H1 (cell line): Measurements from ENCODE around the gene MFAP5. TPM values are rescaled to one million over a fixed set of nuclear protein-coding genes. Genes with fewer than 3 reads are reported as not detected.

Experiments
- CTCF ChIA-PET: fragments of 300-600 bp; sonication (Branson Sonifier 250); formaldehyde crosslinking; loops from one replicate; lab custom pipeline; 2021; ENCODE audit not compliant: partially characterized antibody; lab: Charles Lee
- POLR2A ChIA-PET: fragments of 300-600 bp; sonication (Branson Sonifier 250); formaldehyde crosslinking; loops from one replicate; lab custom pipeline; 2021; ENCODE audit warnings: inconsistent platforms; ENCODE audit not compliant: partially characterized antibody; lab: Charles Lee
- DNase-seq, 2 experiments: peaks; one replicate each; pipeline versions ENCODE4 v3.0.0 to v3.0.0-alpha.2; 2010 to 2022; ENCODE audit warnings: low spot score in 2 of 2, low read depth in 1 of 2, mixed read lengths in 1 of 2
- FAIRE-seq: peaks from 2 replicates; lab custom pipeline; 2011; peaks lifted over from hg19 to GRCh38; lab: Jason Lieb, UNC
- H2AFZ ChIP-seq: 2 replicates; pipeline ENCODE4 v1.8.1; 2012; ENCODE audit warnings: low read length, inconsistent platforms
- H2AK5ac ChIP-seq: 2 replicates; pipeline ENCODE4 v1.6.1; 2013; ENCODE audit warnings: low read depth, low read length
- H2BK120ac ChIP-seq: replicated peaks from 2 replicates; pipeline ENCODE3; 2013; ENCODE audit warnings: low read depth, low read length, inconsistent platforms
- H2BK12ac ChIP-seq: 2 replicates; pipeline ENCODE4 v1.6.1; 2013; ENCODE audit warnings: low read depth, low read length
- H2BK15ac ChIP-seq: 2 replicates; pipeline ENCODE4 v1.6.1; 2013; ENCODE audit warnings: low read length
- H2BK20ac ChIP-seq: 2 replicates; pipeline ENCODE4 v1.6.1; 2013; ENCODE audit warnings: low read length
- H2BK5ac ChIP-seq: 2 replicates; pipeline ENCODE4 v1.6.1; 2013; ENCODE audit warnings: low read depth, low read length
- H3K14ac ChIP-seq: 2 replicates; pipeline ENCODE4 v1.6.1; 2013; ENCODE audit warnings: inconsistent platforms; ENCODE audit not compliant: insufficient read length
- H3K18ac ChIP-seq: 2 replicates; pipeline ENCODE4 v1.6.1; 2013; ENCODE audit warnings: low read length; ENCODE audit errors: extremely low read depth
- H3K23ac ChIP-seq: 2 replicates; pipeline ENCODE4 v1.6.1; 2013; ENCODE audit warnings: inconsistent platforms; ENCODE audit not compliant: insufficient read length
- H3K23me2 ChIP-seq: 2 replicates; pipeline ENCODE4 v1.6.1; 2013; ENCODE audit warnings: low read depth, low read length
- H3K27ac ChIP-seq: 2 replicates; pipeline ENCODE4 v1.6.1; 2011; ENCODE audit warnings: low read depth, low read length, inconsistent platforms
- H3K27me3 ChIP-seq, 4 experiments: replicated peaks in 1 of 4; 1 replicate in 1 of 4; 2 replicates in 3 of 4; pipeline versions ENCODE4 v1.6.1 to v1.8.1; 2011 to 2013; ENCODE audit warnings: low read length in 3 of 4, mild to moderate bottlenecking in 3 of 4, inconsistent platforms in 2 of 4, mixed read lengths in 2 of 4, moderate library complexity in 1 of 4; ENCODE audit not compliant: control insufficient read depth in 3 of 4, insufficient read depth in 3 of 4; ENCODE audit errors: extremely low read depth in 1 of 4
- H3K36me3 ChIP-seq, 4 experiments: 2 replicates each; pipeline versions ENCODE4 v1.6.1 to v1.8.1; 2011 to 2013; ENCODE audit warnings: mild to moderate bottlenecking in 4 of 4, low read length in 3 of 4, moderate library complexity in 2 of 4, control low read depth in 1 of 4, inconsistent platforms in 1 of 4; ENCODE audit not compliant: insufficient read depth in 4 of 4, control insufficient read depth in 2 of 4
- H3K4ac ChIP-seq: replicated peaks from 2 replicates; pipeline ENCODE3; 2013; ENCODE audit warnings: low read length, low read depth, mixed read lengths, inconsistent platforms; ENCODE audit not compliant: insufficient read length
- H3K4me1 ChIP-seq, 4 experiments: replicated peaks in 1 of 4; 1 replicate in 1 of 4; 2 replicates in 3 of 4; pipeline versions ENCODE4 v1.6.1 to v1.8.1; 2011 to 2013; ENCODE audit warnings: low read length in 3 of 4, inconsistent platforms in 2 of 4, mixed read lengths in 1 of 4; ENCODE audit not compliant: insufficient read depth in 4 of 4, control insufficient read depth in 3 of 4
- H3K4me2 ChIP-seq, 2 experiments: 2 replicates each; pipeline versions ENCODE4 v1.6.1 to v1.8.1; 2011 to 2013; ENCODE audit warnings: low read depth in 2 of 2, low read length in 2 of 2, control low read depth in 1 of 2, inconsistent platforms in 1 of 2, mild to moderate bottlenecking in 1 of 2; ENCODE audit not compliant: insufficient read depth in 1 of 2
- H3K4me3 ChIP-seq, 4 experiments: fragments of 200-600, 300-600 bp in 1 of 4; sonication (generic), shearing (Covaris generic), sonication (Bioruptor Twin) in 1 of 4; 2 replicates each; pipeline versions ENCODE4 v1.5.1 to v1.8.1; 2011 to 2016; ENCODE audit warnings: low read length in 4 of 4, low read depth in 3 of 4, control low read depth in 2 of 4, inconsistent platforms in 2 of 4, mild to moderate bottlenecking in 2 of 4, mixed read lengths in 1 of 4, moderate library complexity in 1 of 4; ENCODE audit not compliant: insufficient read depth in 2 of 4; ENCODE audit errors: extremely low read depth in 1 of 4
- H3K56ac ChIP-seq: replicated peaks from 2 replicates; pipeline ENCODE3; 2013; ENCODE audit warnings: low read depth, mild to moderate bottlenecking, mixed read lengths, low read length, inconsistent platforms; ENCODE audit not compliant: insufficient read length
- H3K79me1 ChIP-seq: 2 replicates; pipeline ENCODE4 v1.6.1; 2013; ENCODE audit warnings: low read depth, low read length, control low read depth
- H3K79me2 ChIP-seq, 2 experiments: 2 replicates each; pipeline versions ENCODE4 v1.6.1 to v1.8.1; 2012 to 2013; ENCODE audit warnings: low read length in 2 of 2, mild to moderate bottlenecking in 2 of 2, inconsistent platforms in 1 of 2; ENCODE audit not compliant: insufficient read depth in 2 of 2, control insufficient read depth in 1 of 2
- H3K9ac ChIP-seq, 4 experiments: replicated peaks in 1 of 4; 1 replicate in 1 of 4; 2 replicates in 3 of 4; pipeline versions ENCODE4 v1.6.1 to v1.8.1; 2011 to 2013; ENCODE audit warnings: low read depth in 3 of 4, low read length in 3 of 4, control low read depth in 2 of 4, mild to moderate bottlenecking in 2 of 4, moderate library complexity in 2 of 4, inconsistent platforms in 1 of 4; ENCODE audit errors: extremely low read depth in 1 of 4
- H3K9me3 ChIP-seq, 2 experiments: 2 replicates each; pipeline versions ENCODE4 v1.6.1 to v1.8.1; 2012 to 2013; ENCODE audit warnings: mild to moderate bottlenecking in 2 of 2, moderate library complexity in 2 of 2, control low read depth in 1 of 2, inconsistent platforms in 1 of 2, low read depth in 1 of 2, low read length in 1 of 2, mixed read lengths in 1 of 2; ENCODE audit not compliant: insufficient read depth in 2 of 2
- H4K20me1 ChIP-seq, 2 experiments: replicated peaks in 1 of 2; 2 replicates each; pipeline versions ENCODE3 to v1.8.1; 2011 to 2013; ENCODE audit warnings: inconsistent platforms in 2 of 2, low read length in 2 of 2, mild to moderate bottlenecking in 1 of 2; ENCODE audit not compliant: insufficient read depth in 2 of 2, control insufficient read depth in 1 of 2
- H4K5ac ChIP-seq: 2 replicates; pipeline ENCODE4 v1.6.1; 2013; ENCODE audit warnings: low read length, low read depth, mixed read lengths, inconsistent platforms; ENCODE audit not compliant: insufficient read length
- H4K8ac ChIP-seq: 2 replicates; pipeline ENCODE4 v1.8.0; 2013; ENCODE audit warnings: mild to moderate bottlenecking, moderate library complexity, low read length, inconsistent platforms; ENCODE audit not compliant: insufficient read depth; ENCODE audit errors: extremely low read depth
- H4K91ac ChIP-seq: replicated peaks from 2 replicates; pipeline ENCODE3; 2013; ENCODE audit warnings: low read length, mixed read lengths, inconsistent platforms; ENCODE audit not compliant: insufficient read length
- CTCF ChIP-seq, 3 experiments: IDR thresholded peaks; 1 replicate in 2 of 3; 2 replicates in 1 of 3; pipeline versions ENCODE4 v1.5.1 to v1.6.1; 2011; ENCODE audit warnings: low read length in 3 of 3, mild to moderate bottlenecking in 3 of 3, inconsistent platforms in 2 of 3, low read depth in 1 of 3, moderate library complexity in 1 of 3; ENCODE audit not compliant: insufficient read depth in 1 of 3; ENCODE audit errors: control extremely low read depth in 1 of 3
- WGBS, 2 experiments: shearing (Covaris generic) in 1 of 2; methylation state at CpG; one replicate each; pipeline versions ENCODE4 v1.1.6 to v1.1.7; 2013 to 2015; ENCODE audit warnings: low lambda C conversion rate in 2 of 2, mixed read lengths in 2 of 2, inconsistent platforms in 1 of 2, low coverage in 1 of 2, missing lambda C conversion rate in 1 of 2; ENCODE audit not compliant: insufficient replicate concordance in 2 of 2, insufficient coverage in 1 of 2, insufficient read length in 1 of 2; ENCODE audit errors: extremely low coverage in 1 of 2, missing lambda C conversion rate in 1 of 2; 5-methylcytosine and 5-hydroxymethylcytosine counted together
- polyA plus RNA-seq, 7 experiments: library from polyadenylated mRNA; depleted of rRNA in 3 of 7; stranded (reverse) in 5 of 7; unstranded in 2 of 7; fragments of >200 nt in 5 of 7; fragments of 200-250 nt in 2 of 7; gene quantifications; 1 replicate in 5 of 7; 2 replicates in 1 of 7; 4 replicates in 1 of 7; pipeline versions ENCODE4 v1.2.1 to v1.2.3, GENCODE V29; 2011 to 2013; ENCODE audit warnings: missing spikeins in 2 of 7, mixed read lengths in 2 of 7
- total RNA-seq: library from RNA; stranded (reverse); fragmentation: NEBNext Ultra II Directional; extraction: Animal tissue kit (Norgen Biotek cat#: 25700); gene quantifications from 2 replicates; pipeline ENCODE4 v1.2.1, GENCODE V29; 2021

The MFAP5 gene
- total and polyA plus RNA-seq, 2 of the 8 experiments (the other 6 are each of a cell fraction or from before 2014, with no cell fraction given), result 0.60 to 0.86 TPM

GRCh38 chr12:8648576-8649205 is 13.9 kb downstream of the MFAP5 start:
- no peak overlapping the region for H3K9ac ChIP-seq
- no peaks in the 10 kb centered on the region; a peak in 2 of 7 replicates for H3K4me1 ChIP-seq
- no peak overlapping the region for H4K91ac ChIP-seq
- H4K20me1 ChIP-seq, result no peaks in the 10 kb centered on the region
- H4K8ac ChIP-seq, result no peak overlapping the region
- POLR2A ChIA-PET, result interaction anchor here (1.3 kb wide), 1 partner anchor 8 kb away, joined by 4 read pairs; no protein-coding TSS in a partner anchor
- H2AFZ ChIP-seq, result no peak overlapping the region
- no peak overlapping the region for H3K4me3 ChIP-seq
- H3K4ac ChIP-seq, result no peak overlapping the region
- TF ChIP-seq CTCF (IDR thresholded peaks at IDR 0.05; ENCODE audit: control extremely low read depth in 1 of 3, insufficient read depth in 1 of 3, low read depth in 1 of 3, low read length in 3 of 3), result no peak
- no peak overlapping the region for H3K14ac ChIP-seq
- no peaks in the 10 kb centered on the region for H3K23me2 ChIP-seq
- CTCF ChIA-PET, result interaction anchor here (0.6 to 2.8 kb wide), 12 partner anchors 9 to 212 kb away, joined by 3 to 12 read pairs (median 4); no protein-coding TSS in a partner anchor
- H2BK20ac ChIP-seq, result no peak overlapping the region; the same call in 1 of the 2 replicates
- no peak overlapping the region for H3K23ac ChIP-seq
- H3K27me3 ChIP-seq, result no peaks in the 10 kb centered on the region
- no peaks in the 10 kb centered on the region for H3K36me3 ChIP-seq
- H3K4me2 ChIP-seq, result no peak overlapping the region
- H2BK120ac ChIP-seq, result no peak overlapping the region
- no peaks in the 10 kb centered on the region for H3K79me1 ChIP-seq
- H2BK15ac ChIP-seq, result no peak overlapping the region
- no peak for FAIRE-seq
- 91% methylated on average over 8 of the region's 8 CpGs; no CpG with 5 or more reads in 1 of the 2 experiments for WGBS, 2 experiments
- H3K18ac ChIP-seq, result no peak overlapping the region
- no peak overlapping the region for H4K5ac ChIP-seq
- no peak overlapping the region; the same call in 1 of the 2 replicates for H2BK12ac ChIP-seq
- H3K27ac ChIP-seq, result no peak overlapping the region
- no peak for DNase-seq
- no peaks in the 10 kb centered on the region for H3K9me3 ChIP-seq
- H2BK5ac ChIP-seq, result no peak overlapping the region
- H2AK5ac ChIP-seq, result no peak overlapping the region
- H3K79me2 ChIP-seq, result no peaks in the 10 kb centered on the region
- no peak overlapping the region for H3K56ac ChIP-seq
